ENCODE data around the gene LRP2BP.
"Not testable (repeated sequence)": the region's sequence is repeated elsewhere in the genome, so short reads cannot be mapped to it uniquely, and the experiment has no call there.

LRP2BP gene

GRCh38 chr4:185358959-185359358 lies 36.8 kb downstream of the LRP2BP start:
- DNase-seq: no peak

GRCh38 chr4:185358514-185358913 lies 37.2 kb downstream of the LRP2BP start:
- no peak for DNase-seq

- DNase-seq: no peak
Observed at GRCh38 chr4:185357733-185358440, 37.8 kb downstream of the LRP2BP start.

GRCh38 chr4:185357211-185357610 lies 38.5 kb downstream of the LRP2BP start:
- DNase-seq: no peak

- DNase-seq: no peak
Observed at GRCh38 chr4:185352741-185353140, 43.0 kb downstream of the LRP2BP start.

GRCh38 chr4:185352202-185352601 lies 43.5 kb downstream of the LRP2BP start:
- DNase-seq: no peak

GRCh38 chr4:185351691-185352090 lies 44.0 kb downstream of the LRP2BP start:
- no peak for DNase-seq

- no peak for DNase-seq
Observed at GRCh38 chr4:185346975-185347601, 48.6 kb downstream of the LRP2BP start.

GRCh38 chr4:185344743-185345538 lies 50.8 kb downstream of the LRP2BP start:
- DNase-seq: no peak

GRCh38 chr4:185343726-185344581 lies 51.8 kb downstream of the LRP2BP start:
- no peak for DNase-seq

GRCh38 chr4:185341841-185342240 lies 53.9 kb downstream of the LRP2BP start:
- no peak for DNase-seq

- DNase-seq: no peak
Observed at GRCh38 chr4:185341377-185341776, 54.3 kb downstream of the LRP2BP start.

GRCh38 chr4:185339941-185340340 lies 55.8 kb downstream of the LRP2BP start:
- no peak for DNase-seq

GRCh38 chr4:185335579-185335978 lies 60.1 kb downstream of the LRP2BP start:
- DNase-seq: no peak

- DNase-seq: no peak
Observed at GRCh38 chr4:185334326-185334725, 61.4 kb downstream of the LRP2BP start.

- DNase-seq: no peak
Observed at GRCh38 chr4:185332575-185333464, 62.9 kb downstream of the LRP2BP start.

GRCh38 chr4:185329879-185330510 lies 65.7 kb downstream of the LRP2BP start:
- not testable (repeated sequence) for DNase-seq

- no peak for DNase-seq
Observed at GRCh38 chr4:185328586-185328985, 67.1 kb downstream of the LRP2BP start.

GRCh38 chr4:185325721-185326120 lies 70.0 kb downstream of the LRP2BP start:
- DNase-seq: not testable (repeated sequence)

- not testable (repeated sequence) for DNase-seq
Observed at GRCh38 chr4:185324361-185324760, 71.4 kb downstream of the LRP2BP start.

GRCh38 chr4:185323606-185324005 lies 72.1 kb downstream of the LRP2BP start:
- no peak for DNase-seq

Measured in inflammatory macrophage treated with lipopolysaccharide for 4 hours (primary cell).